Nephron progenitor cell (in vitro differentiated cells): ENCODE data around the gene TALDO1.

Experiments used
- DNase-seq: peaks from one replicate; pipeline ENCODE4 v3.0.0; 2021
- H3K27ac Mint-ChIP-seq: 2 replicates; pipeline ENCODE4 v1.8.0; 2021; ENCODE audit warnings: mild to moderate bottlenecking, moderate library complexity, mixed read lengths
- H3K27me3 Mint-ChIP-seq: 2 replicates; pipeline ENCODE4 v1.8.0; 2021; ENCODE audit warnings: mild to moderate bottlenecking, low read depth, mixed read lengths; ENCODE audit not compliant: poor library complexity
- H3K36me3 Mint-ChIP-seq: 2 replicates; pipeline ENCODE4 v1.8.0; 2021; ENCODE audit warnings: low read depth, mixed read lengths
- H3K4me1 Mint-ChIP-seq: 2 replicates; pipeline ENCODE4 v1.8.0; 2021; ENCODE audit warnings: mixed read lengths
- H3K4me3 Mint-ChIP-seq: 2 replicates; pipeline ENCODE4 v1.8.0; 2021; ENCODE audit warnings: mild to moderate bottlenecking, moderate library complexity, mixed read lengths
- H3K9me3 Mint-ChIP-seq: 2 replicates; pipeline ENCODE4 v1.8.0; 2021; ENCODE audit warnings: mild to moderate bottlenecking, moderate library complexity, mixed read lengths
- CTCF ChIP-seq: fragments of 200-600 bp; sonication (generic); IDR thresholded peaks from 2 replicates; pipeline ENCODE4 v1.5.0; 2021; ENCODE audit warnings: antibody characterized with exemption

The TALDO1 gene

GRCh38 chr11:782264-783174 lies 35.3 kb downstream of the TALDO1 start:
- peaks cover 12% of the 10 kb centered on the region for H3K27me3 Mint-ChIP-seq
- no peak for TF ChIP-seq CTCF
- peaks cover 38% of the 10 kb centered on the region for H3K4me1 Mint-ChIP-seq
- peaks cover 10% of the 10 kb centered on the region for H3K36me3 Mint-ChIP-seq
- peak overlapping the region; percentile 79 for H3K27ac Mint-ChIP-seq
- peak; percentile 4 for DNase-seq
- no peaks in the 10 kb centered on the region for H3K9me3 Mint-ChIP-seq
- no peak overlapping the region for H3K4me3 Mint-ChIP-seq

DNA sequence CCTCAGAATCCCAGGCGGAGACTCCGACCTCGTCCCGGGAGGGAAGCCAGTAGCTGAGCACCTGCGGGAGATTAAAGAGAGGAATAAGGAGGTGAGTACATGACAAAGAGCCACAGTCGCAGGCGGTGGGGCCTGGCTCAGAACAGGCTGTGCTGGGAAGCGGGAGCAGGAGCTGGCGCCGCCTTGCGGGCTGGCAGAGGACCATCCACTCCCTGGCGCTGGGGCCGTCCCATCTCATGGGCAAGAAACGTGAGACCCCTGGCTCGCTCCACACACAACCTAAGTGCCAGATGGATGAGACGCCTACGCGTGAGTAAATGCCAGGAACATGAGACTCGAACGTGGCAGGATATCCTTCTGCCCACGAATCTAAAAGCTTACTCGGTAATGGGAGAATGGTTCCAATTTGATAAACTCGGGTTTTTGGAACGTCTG lies 36.3 kb downstream of the TALDO1 start:
- Mint-ChIP-seq H3K4me1 (peaks cover 38% of the 10 kb centered on the region), H3K9me3 (no peaks in the 10 kb centered on the region), H3K4me3 (peak overlapping the region; percentile 48), H3K27ac (peak overlapping the region; percentile 73), H3K27me3 (peaks cover 12% of the 10 kb centered on the region), H3K36me3 (peaks cover 10% of the 10 kb centered on the region)
- peak; percentile 77 for TF ChIP-seq CTCF
- DNase-seq = peak; percentile 88

DNA sequence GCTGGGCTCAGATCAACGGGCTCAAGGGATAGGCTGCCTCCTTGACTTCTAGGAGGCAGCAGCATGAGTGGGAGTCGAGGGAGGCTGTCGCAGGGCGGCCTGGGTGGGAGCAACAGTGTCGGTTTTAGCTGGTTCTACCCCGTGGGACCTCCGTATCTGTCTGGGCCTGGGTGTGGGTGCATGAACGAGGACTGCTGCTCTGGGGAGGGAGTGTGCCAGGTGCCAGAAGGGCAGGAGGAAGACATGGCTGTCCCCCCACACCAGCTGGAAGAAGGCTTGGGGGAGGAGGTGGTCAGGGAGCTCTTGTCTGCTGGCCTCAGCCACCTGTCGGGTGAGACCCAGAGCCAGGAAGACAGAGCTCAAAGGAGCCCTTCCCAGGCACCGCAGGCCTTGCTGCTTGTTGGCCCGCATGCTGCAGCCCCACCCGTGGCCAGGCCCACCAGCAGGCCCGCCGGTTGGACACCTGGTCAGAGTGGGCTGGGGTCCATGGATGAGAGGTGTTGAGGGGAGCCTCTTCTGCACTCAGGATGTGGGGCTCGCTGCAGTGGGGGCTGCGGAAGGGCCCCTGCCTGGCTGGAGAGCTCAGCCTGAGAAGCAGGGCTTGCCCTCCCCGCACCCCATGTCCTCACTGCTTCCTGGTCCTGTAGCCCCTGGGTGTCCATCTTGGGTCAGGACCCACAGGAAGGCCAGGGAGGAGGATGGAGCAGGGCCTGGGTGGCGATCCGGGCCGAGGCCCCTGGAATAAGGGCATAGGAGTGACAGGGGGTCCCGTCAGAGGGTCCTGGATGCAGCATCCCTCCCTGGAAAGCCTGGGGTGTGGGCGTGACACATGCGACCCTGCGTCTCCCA lies 39.2 kb downstream of the TALDO1 start:
- H3K9me3 Mint-ChIP-seq = no peaks in the 10 kb centered on the region
- TF ChIP-seq CTCF = no peak
- H3K27ac Mint-ChIP-seq = no peak overlapping the region
- peaks cover 15% of the 10 kb centered on the region for H3K27me3 Mint-ChIP-seq
- DNase-seq = no peak
- H3K4me3 Mint-ChIP-seq = no peak overlapping the region
- peaks cover 32% of the 10 kb centered on the region for H3K4me1 Mint-ChIP-seq
- peaks cover 5% of the 10 kb centered on the region for H3K36me3 Mint-ChIP-seq

GRCh38 chr11:787084-787675 lies 39.9 kb downstream of the TALDO1 start:
- H3K27me3 Mint-ChIP-seq = peaks cover 15% of the 10 kb centered on the region
- peaks cover 5% of the 10 kb centered on the region for H3K36me3 Mint-ChIP-seq
- H3K9me3 Mint-ChIP-seq = no peaks in the 10 kb centered on the region
- no peak overlapping the region for H3K27ac Mint-ChIP-seq
- no peak for DNase-seq
- H3K4me1 Mint-ChIP-seq = peaks cover 29% of the 10 kb centered on the region
- TF ChIP-seq CTCF = no peak
- no peak overlapping the region for H3K4me3 Mint-ChIP-seq

DNA sequence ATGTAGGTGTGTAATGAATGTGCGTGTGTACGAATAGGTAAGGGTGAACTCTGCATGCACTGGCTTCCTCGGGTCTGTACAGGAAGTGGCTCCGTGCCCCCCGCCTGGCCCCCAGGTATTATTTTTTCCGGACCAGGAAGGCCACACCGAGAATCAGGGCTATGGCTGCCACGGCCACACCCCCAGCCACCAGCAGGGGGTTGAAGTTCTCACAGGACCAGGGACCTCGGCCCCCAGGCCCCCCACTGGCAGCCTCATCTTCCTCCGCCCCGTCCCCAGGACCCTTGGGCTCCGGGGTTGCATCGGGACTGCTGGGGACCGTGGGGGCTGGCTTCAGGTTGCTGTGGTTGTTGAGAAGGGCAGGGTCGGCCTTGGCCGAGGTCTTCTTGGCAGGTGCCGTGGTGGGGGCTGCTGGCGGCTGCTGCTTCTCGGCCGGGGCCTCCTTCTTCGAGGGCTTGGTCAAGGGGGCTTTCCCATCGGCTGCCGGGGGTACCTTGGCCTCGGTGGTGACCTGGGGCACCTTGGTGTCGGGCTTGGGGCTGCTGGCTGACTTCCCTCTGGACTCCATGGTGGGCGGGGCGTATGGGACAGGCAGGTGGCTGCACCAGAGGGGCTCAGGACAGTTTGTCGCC lies 40.9 kb downstream of the TALDO1 start:
- no peak overlapping the region for H3K4me3 Mint-ChIP-seq

More for the DNA sequence above, 40.9 kb downstream of the TALDO1 start:
- H3K27ac Mint-ChIP-seq = no peak overlapping the region
- H3K27me3 Mint-ChIP-seq = peaks cover 11% of the 10 kb centered on the region
- H3K4me1 Mint-ChIP-seq = peaks cover 25% of the 10 kb centered on the region
- peaks cover 5% of the 10 kb centered on the region for H3K36me3 Mint-ChIP-seq
- no peak for TF ChIP-seq CTCF
- no peaks in the 10 kb centered on the region for H3K9me3 Mint-ChIP-seq
- no peak for DNase-seq
